ENCODE data around the gene MYL5.

MYL5 gene

GRCh38 chr4:665381-665750, 9.0 kb upstream of the MYL5 start:
- no peak overlapping the region for H3K27ac ChIP-seq (ENCODE audit: low read depth, low read length, poor library complexity, severe bottlenecking)
- no peaks in the 10 kb centered on the region for H3K79me2 ChIP-seq (ENCODE audit: insufficient read depth, low read length)
- H3K4me3 ChIP-seq (ENCODE audit: low read depth, low read length, poor library complexity, severe bottlenecking), result no peak overlapping the region
- no peaks in the 10 kb centered on the region for H4K20me1 ChIP-seq (ENCODE audit: insufficient read depth, low read length)
- no peak overlapping the region for H3K9ac ChIP-seq (ENCODE audit: low read length)
- no peaks in the 10 kb centered on the region for H3K36me3 ChIP-seq (ENCODE audit: insufficient read depth, low read length)
- TF ChIP-seq EZH2 (IDR thresholded peaks at IDR 0.05; ENCODE audit: borderline replicate concordance, low read length) (no peak), CTCF (IDR thresholded peaks at IDR 0.05; ENCODE audit: low read length) (no peak)
- peaks cover 15% of the 10 kb centered on the region for H3K4me1 ChIP-seq (ENCODE audit: insufficient read depth, low read length, severe bottlenecking)
- H3F3A ChIP-seq (ENCODE audit: insufficient read depth, low read length), result no peaks in the 10 kb centered on the region
- H3K9me2 ChIP-seq (ENCODE audit: low read depth, low read length), result no peaks in the 10 kb centered on the region
- no peaks in the 10 kb centered on the region for H3K27me3 ChIP-seq (ENCODE audit: insufficient read depth, low read length)
- no peak overlapping the region for H2AFZ ChIP-seq (ENCODE audit: low read length)
- H3K4me2 ChIP-seq (ENCODE audit: low read length), result peak overlapping the region; percentile 62; the same call in 1 of the 2 replicates
- no peaks in the 10 kb centered on the region for H3K9me3 ChIP-seq (ENCODE audit: low read length)

- Histone ChIP-seq H3K27me3 (ENCODE audit: insufficient read depth, low read length) (no peaks in the 10 kb centered on the region), H3K4me2 (ENCODE audit: low read length) (no peak overlapping the region), H2AFZ (ENCODE audit: low read length) (no peak overlapping the region), H3K4me1 (ENCODE audit: insufficient read depth, low read length, severe bottlenecking) (peaks cover 15% of the 10 kb centered on the region), H3K9me2 (ENCODE audit: low read depth, low read length) (no peaks in the 10 kb centered on the region), H3K9ac (ENCODE audit: low read length) (no peak overlapping the region), H3K79me2 (ENCODE audit: insufficient read depth, low read length) (no peaks in the 10 kb centered on the region), H3K4me3 (ENCODE audit: low read depth, low read length, poor library complexity, severe bottlenecking) (no peak overlapping the region), H3F3A (ENCODE audit: insufficient read depth, low read length) (no peaks in the 10 kb centered on the region), H3K9me3 (ENCODE audit: low read length) (no peaks in the 10 kb centered on the region), H3K36me3 (ENCODE audit: insufficient read depth, low read length) (no peaks in the 10 kb centered on the region), H4K20me1 (ENCODE audit: insufficient read depth, low read length) (no peaks in the 10 kb centered on the region), H3K27ac (ENCODE audit: low read depth, low read length, poor library complexity, severe bottlenecking) (no peak overlapping the region)
- TF ChIP-seq EZH2 (IDR thresholded peaks at IDR 0.05; ENCODE audit: borderline replicate concordance, low read length), result no peak
- TF ChIP-seq CTCF (IDR thresholded peaks at IDR 0.05; ENCODE audit: low read length), result no peak
Measured at GRCh38 chr4:665751-666435, 8.4 kb upstream of the MYL5 start.

GRCh38 chr4:666436-666810, 7.9 kb upstream of the MYL5 start:
- Histone ChIP-seq H3K4me2 (ENCODE audit: low read length) (no peak overlapping the region), H3K9ac (ENCODE audit: low read length) (no peak overlapping the region), H3K9me3 (ENCODE audit: low read length) (no peaks in the 10 kb centered on the region), H3K79me2 (ENCODE audit: insufficient read depth, low read length) (no peaks in the 10 kb centered on the region), H3K4me3 (ENCODE audit: low read depth, low read length, poor library complexity, severe bottlenecking) (no peak overlapping the region), H3K9me2 (ENCODE audit: low read depth, low read length) (no peaks in the 10 kb centered on the region), H3K4me1 (ENCODE audit: insufficient read depth, low read length, severe bottlenecking) (peaks cover 15% of the 10 kb centered on the region), H2AFZ (ENCODE audit: low read length) (no peak overlapping the region), H4K20me1 (ENCODE audit: insufficient read depth, low read length) (no peaks in the 10 kb centered on the region), H3K27me3 (ENCODE audit: insufficient read depth, low read length) (no peaks in the 10 kb centered on the region), H3K27ac (ENCODE audit: low read depth, low read length, poor library complexity, severe bottlenecking) (no peak overlapping the region), H3K36me3 (ENCODE audit: insufficient read depth, low read length) (peaks cover 1% of the 10 kb centered on the region; the same call in 1 of the 2 replicates), H3F3A (ENCODE audit: insufficient read depth, low read length) (no peaks in the 10 kb centered on the region)
- TF ChIP-seq EZH2 (IDR thresholded peaks at IDR 0.05; ENCODE audit: borderline replicate concordance, low read length) (no peak), CTCF (IDR thresholded peaks at IDR 0.05; ENCODE audit: low read length) (no peak)
